ENCODE results near the gene AOAH. TPM values are rescaled to one million over a fixed set of nuclear protein-coding genes. Genes with fewer than 3 reads are reported as not detected.

Gene AOAH
- total and polyA plus RNA-seq, 2 experiments from 2014 or later, result not detected

DNA sequence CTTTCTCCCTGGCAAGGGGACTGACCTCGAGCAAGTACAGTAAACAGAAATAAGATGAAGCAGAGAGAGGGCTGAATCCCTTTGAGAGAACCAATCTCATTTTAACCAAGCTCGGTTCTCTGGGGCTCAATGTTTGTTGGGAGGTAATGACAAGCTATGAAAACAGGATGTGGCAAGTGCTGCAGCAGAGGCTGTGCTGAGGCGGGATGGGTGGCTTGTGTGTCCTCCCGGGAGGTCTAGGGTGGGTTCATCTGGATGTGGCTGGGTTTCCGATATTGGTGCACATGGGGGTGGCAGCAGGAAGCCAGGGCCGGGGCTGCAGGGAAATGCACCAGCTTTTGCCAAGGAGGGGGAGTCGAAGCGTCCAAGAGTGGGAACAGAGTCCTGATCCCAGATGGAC, 84.5 kb downstream of the AOAH start:
- no peaks in the 10 kb centered on the region for H4K20me1 ChIP-seq (ENCODE audit: insufficient read depth)
- DNase-seq, result no peak
- H3K79me2 ChIP-seq (ENCODE audit: insufficient read depth), result no peaks in the 10 kb centered on the region
- in situ Hi-C loops (cut with MboI), result no loop called here
- peaks cover 47% of the 10 kb centered on the region for H3K27me3 ChIP-seq (replicated peaks; ENCODE audit: insufficient read depth)
- H2AFZ ChIP-seq, result no peak overlapping the region
- TF ChIP-seq EZH2phosphoT487 (IDR thresholded peaks at IDR 0.05; ENCODE audit: insufficient read depth, low read depth) (no peak), EZH2 (IDR thresholded peaks at IDR 0.05; ENCODE audit: insufficient read depth, poor library complexity, severe bottlenecking) (no peak)
- no peaks in the 10 kb centered on the region for H3K9me2 ChIP-seq (ENCODE audit: insufficient read depth)
- 46 to 57% methylated on average over 8 of the region's 8 CpGs for WGBS, 2 experiments (ENCODE audit: low coverage in 1 of 2, low lambda C conversion rate in 2 of 2, missing lambda C conversion rate in 2 of 2)
- no peaks in the 10 kb centered on the region for H3K9me3 ChIP-seq (ENCODE audit: low read depth)
- H3K27ac ChIP-seq, result no peak overlapping the region
- no peaks in the 10 kb centered on the region for H3F3A ChIP-seq (ENCODE audit: insufficient read depth)
- no peaks in the 10 kb centered on the region for H3K4me1 ChIP-seq (ENCODE audit: insufficient read depth)
- H3K4me2 ChIP-seq (ENCODE audit: unreplicated experiment), result no peak overlapping the region
- no peak overlapping the region for H3K4me3 ChIP-seq
- no peaks in the 10 kb centered on the region for H3K36me3 ChIP-seq (ENCODE audit: low read depth)
- H3K9ac ChIP-seq, result no peak overlapping the region

DNA sequence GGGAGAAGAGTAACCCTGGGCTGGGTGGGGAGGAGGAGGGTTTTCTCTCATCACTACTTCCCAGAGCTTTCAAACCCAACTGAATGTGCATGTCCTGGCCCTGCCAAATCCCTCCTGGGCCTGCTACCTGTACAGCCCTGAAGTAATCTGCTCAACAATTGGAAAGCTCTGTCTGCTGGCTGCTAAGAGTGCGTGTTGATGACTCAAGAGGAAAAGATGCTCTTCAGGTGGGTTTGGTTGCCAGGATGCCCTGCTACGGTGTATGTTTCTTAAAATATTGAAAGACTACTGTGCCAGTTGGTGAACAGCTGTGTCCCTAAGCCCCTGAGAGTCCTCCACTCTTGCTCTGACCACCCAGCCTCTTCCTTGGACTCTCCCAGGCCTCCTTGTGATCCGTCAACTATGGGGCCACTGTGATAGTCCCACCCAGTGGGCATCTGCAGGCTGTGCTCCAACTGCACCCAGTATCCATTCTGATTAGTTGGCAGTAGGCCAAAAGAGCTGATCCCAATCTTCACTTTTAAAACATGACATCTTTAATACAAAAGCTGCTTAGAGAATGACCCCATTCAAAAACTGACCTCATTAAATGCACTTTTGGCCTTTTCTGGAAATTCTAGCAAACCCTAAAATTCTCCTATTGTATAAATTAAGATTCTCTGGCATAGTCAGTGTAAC, 85.6 kb downstream of the AOAH start:
- H3K4me1 ChIP-seq (ENCODE audit: insufficient read depth), result no peaks in the 10 kb centered on the region
- H3K27ac ChIP-seq, result no peak overlapping the region
- no peak for DNase-seq
- no peak overlapping the region for H2AFZ ChIP-seq
- H4K20me1 ChIP-seq (ENCODE audit: insufficient read depth), result no peaks in the 10 kb centered on the region
- no peak overlapping the region for H3K4me2 ChIP-seq (ENCODE audit: unreplicated experiment)
- H3K79me2 ChIP-seq (ENCODE audit: insufficient read depth), result no peaks in the 10 kb centered on the region
- H3K4me3 ChIP-seq, result no peak overlapping the region
- H3F3A ChIP-seq (ENCODE audit: insufficient read depth), result no peaks in the 10 kb centered on the region
- H3K9ac ChIP-seq, result no peak overlapping the region
- 40 to 49% methylated on average over 3 of the region's 3 CpGs for WGBS, 2 experiments (ENCODE audit: low coverage in 1 of 2, low lambda C conversion rate in 2 of 2, missing lambda C conversion rate in 2 of 2)
- no peaks in the 10 kb centered on the region for H3K9me2 ChIP-seq (ENCODE audit: insufficient read depth)
- in situ Hi-C loops (cut with MboI), result no loop called here
- H3K9me3 ChIP-seq (ENCODE audit: low read depth), result no peaks in the 10 kb centered on the region
- no peaks in the 10 kb centered on the region for H3K36me3 ChIP-seq (ENCODE audit: low read depth)
- no peak for TF ChIP-seq EZH2 (IDR thresholded peaks at IDR 0.05; ENCODE audit: insufficient read depth, poor library complexity, severe bottlenecking)
- TF ChIP-seq EZH2phosphoT487 (IDR thresholded peaks at IDR 0.05; ENCODE audit: insufficient read depth, low read depth), result no peak
- peaks cover 37% of the 10 kb centered on the region for H3K27me3 ChIP-seq (replicated peaks; ENCODE audit: insufficient read depth)

- in situ Hi-C loops (cut with MboI), result no loop called here
- no peak overlapping the region for H2AFZ ChIP-seq
- H3K27me3 ChIP-seq (replicated peaks; ENCODE audit: insufficient read depth), result peaks cover 37% of the 10 kb centered on the region
- H3K9ac ChIP-seq, result no peak overlapping the region
- H3K4me1 ChIP-seq (ENCODE audit: insufficient read depth), result no peaks in the 10 kb centered on the region
- TF ChIP-seq EZH2 (IDR thresholded peaks at IDR 0.05; ENCODE audit: insufficient read depth, poor library complexity, severe bottlenecking) (no peak), EZH2phosphoT487 (IDR thresholded peaks at IDR 0.05; ENCODE audit: insufficient read depth, low read depth) (no peak)
- no peak overlapping the region for H3K27ac ChIP-seq
- no peaks in the 10 kb centered on the region for H4K20me1 ChIP-seq (ENCODE audit: insufficient read depth)
- no peak overlapping the region for H3K4me3 ChIP-seq
- no peaks in the 10 kb centered on the region for H3K9me2 ChIP-seq (ENCODE audit: insufficient read depth)
- H3K9me3 ChIP-seq (ENCODE audit: low read depth), result no peaks in the 10 kb centered on the region
- H3F3A ChIP-seq (ENCODE audit: insufficient read depth), result no peaks in the 10 kb centered on the region
- no peaks in the 10 kb centered on the region for H3K36me3 ChIP-seq (ENCODE audit: low read depth)
- no peak overlapping the region for H3K4me2 ChIP-seq (ENCODE audit: unreplicated experiment)
- WGBS, 2 experiments (ENCODE audit: low coverage in 1 of 2, low lambda C conversion rate in 2 of 2, missing lambda C conversion rate in 2 of 2), result 71 to 76% methylated on average over 5 of the region's 5 CpGs
- no peak for DNase-seq
- no peaks in the 10 kb centered on the region for H3K79me2 ChIP-seq (ENCODE audit: insufficient read depth)
These were observed 86.2 kb downstream of the AOAH start for GRCh38 chr7:36638140-36638539.

GRCh38 chr7:36637417-36637816, 86.9 kb downstream of the AOAH start:
- Histone ChIP-seq H3K4me1 (ENCODE audit: insufficient read depth) (no peaks in the 10 kb centered on the region), H4K20me1 (ENCODE audit: insufficient read depth) (no peaks in the 10 kb centered on the region), H3K4me3 (no peak overlapping the region), H3K27ac (no peak overlapping the region), H3K4me2 (ENCODE audit: unreplicated experiment) (no peak overlapping the region), H3K9me2 (ENCODE audit: insufficient read depth) (no peaks in the 10 kb centered on the region), H2AFZ (no peak overlapping the region), H3K27me3 (replicated peaks; ENCODE audit: insufficient read depth) (peaks cover 33% of the 10 kb centered on the region), H3K79me2 (ENCODE audit: insufficient read depth) (no peaks in the 10 kb centered on the region), H3K9me3 (ENCODE audit: low read depth) (no peaks in the 10 kb centered on the region), H3F3A (ENCODE audit: insufficient read depth) (no peaks in the 10 kb centered on the region), H3K9ac (no peak overlapping the region), H3K36me3 (ENCODE audit: low read depth) (no peaks in the 10 kb centered on the region)
- no peak for DNase-seq
- TF ChIP-seq EZH2 (IDR thresholded peaks at IDR 0.05; ENCODE audit: insufficient read depth, poor library complexity, severe bottlenecking) (no peak), EZH2phosphoT487 (IDR thresholded peaks at IDR 0.05; ENCODE audit: insufficient read depth, low read depth) (no peak)
- in situ Hi-C loops (cut with MboI), result no loop called here
- 36 to 49% methylated on average over 4 of the region's 4 CpGs for WGBS, 2 experiments (ENCODE audit: low coverage in 1 of 2, low lambda C conversion rate in 2 of 2, missing lambda C conversion rate in 2 of 2)

Data from GM23248 (cell line).